Measurements from ENCODE around the gene D2HGDH. TPM values are rescaled to one million over a fixed set of nuclear protein-coding genes. Genes with fewer than 3 reads are reported as not detected.

The D2HGDH gene
- total and polyA plus RNA-seq, 3 experiments from 2014 or later: 5.7 to 23.4 (median 22.9) TPM

GRCh38 chr2:241751776-241752175 lies 17.3 kb downstream of the D2HGDH start:
- CTCF ChIA-PET: no interaction called here

GRCh38 chr2:241752253-241752652 lies 17.8 kb downstream of the D2HGDH start:
- no peak overlapping the region for H3K4me3 ChIP-seq (ENCODE audit: low read length)
- CTCF ChIA-PET: no interaction called here
- no peaks in the 10 kb centered on the region for H3K27me3 ChIP-seq (ENCODE audit: insufficient read depth, low read length, poor library complexity, severe bottlenecking)
- H3K4me3 Mint-ChIP-seq: no peak overlapping the region
- no peaks in the 10 kb centered on the region for H3K9me3 Mint-ChIP-seq
- DNase-seq: no peak
- H3K36me3 ChIP-seq (ENCODE audit: insufficient read depth, low read length): no peaks in the 10 kb centered on the region
- H3K27ac ChIP-seq (ENCODE audit: low read depth, low read length): no peak overlapping the region
- H3K27me3 Mint-ChIP-seq: no peaks in the 10 kb centered on the region
- H3K36me3 Mint-ChIP-seq: peaks cover under 1 to 64% (median 7%) of the 10 kb centered on the region in 3 donors
- no peak overlapping the region for H3K27ac Mint-ChIP-seq
- POLR2A ChIA-PET: interaction anchor here (0.6 kb wide), 1 partner anchor 18 kb away, joined by 3 read pairs; no protein-coding TSS in a partner anchor
- H3K4me1 ChIP-seq (ENCODE audit: insufficient read depth, low read length): no peaks in the 10 kb centered on the region
- H3K4me1 Mint-ChIP-seq: peaks cover 0 to 1% (median under 1%) of the 10 kb centered on the region in 3 donors
- no peaks in the 10 kb centered on the region for H3K9me3 ChIP-seq (ENCODE audit: low read length)

More at GRCh38 chr2:241751776-241752175, 17.3 kb downstream of the D2HGDH start:
- DNase-seq: no peak
- H3K4me3 Mint-ChIP-seq: no peak overlapping the region
- no peak overlapping the region for H3K4me3 ChIP-seq (ENCODE audit: low read length)
- H3K9me3 Mint-ChIP-seq: no peaks in the 10 kb centered on the region
- H3K27ac Mint-ChIP-seq: no peak overlapping the region
- peaks cover 4 to 63% (median 7%) of the 10 kb centered on the region in 3 donors for H3K36me3 Mint-ChIP-seq
- no peaks in the 10 kb centered on the region for H3K4me1 ChIP-seq (ENCODE audit: insufficient read depth, low read length)
- H3K36me3 ChIP-seq (ENCODE audit: insufficient read depth, low read length): no peaks in the 10 kb centered on the region
- POLR2A ChIA-PET: interaction anchor here (0.6 kb wide), 1 partner anchor 18 kb away, joined by 3 read pairs; no protein-coding TSS in a partner anchor
- H3K9me3 ChIP-seq (ENCODE audit: low read length): no peaks in the 10 kb centered on the region
- H3K27ac ChIP-seq (ENCODE audit: low read depth, low read length): no peak overlapping the region
- H3K27me3 ChIP-seq (ENCODE audit: insufficient read depth, low read length, poor library complexity, severe bottlenecking): no peaks in the 10 kb centered on the region
- H3K4me1 Mint-ChIP-seq: peaks cover 0 to 4% (median 4%) of the 10 kb centered on the region in 3 donors
- no peaks in the 10 kb centered on the region for H3K27me3 Mint-ChIP-seq

DNA sequence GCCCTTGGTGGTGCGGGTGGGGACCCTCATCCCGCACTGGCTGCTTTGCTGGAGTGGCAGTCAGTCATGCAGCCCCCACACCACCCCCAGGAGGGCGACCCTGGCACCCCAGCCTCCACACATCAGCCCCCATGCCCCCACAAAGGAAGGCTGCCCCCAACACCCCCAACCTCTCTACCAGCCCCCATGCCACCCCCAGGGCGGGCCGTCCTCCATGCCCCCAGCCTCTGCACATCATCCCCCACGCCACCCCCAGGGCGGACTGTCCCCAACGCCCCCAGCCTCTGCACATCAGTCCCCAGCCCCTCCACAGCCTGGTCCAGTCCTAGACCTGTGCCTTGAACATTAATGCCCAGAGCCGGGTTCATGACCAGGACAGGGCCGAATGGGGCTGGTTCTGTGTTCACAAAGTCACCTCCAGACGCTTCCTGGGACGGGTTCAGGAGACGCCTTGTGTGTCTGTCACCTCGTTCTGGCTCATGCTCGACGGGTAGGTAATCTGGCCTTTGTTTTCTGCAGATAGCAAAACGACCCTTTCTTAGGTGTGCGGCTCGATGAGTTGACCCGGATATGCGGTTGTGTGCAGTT lies 18.4 kb downstream of the D2HGDH start:
- no peaks in the 10 kb centered on the region for H3K36me3 ChIP-seq (ENCODE audit: insufficient read depth, low read length)
- peaks cover 0 to 64% (median 6%) of the 10 kb centered on the region in 3 donors for H3K36me3 Mint-ChIP-seq
- ChIA-PET CTCF (no interaction called here), POLR2A (interaction anchor here (0.6 kb wide), 1 partner anchor 19 kb away, joined by 3 read pairs; no protein-coding TSS in a partner anchor)
- H3K4me1 ChIP-seq (ENCODE audit: insufficient read depth, low read length): no peaks in the 10 kb centered on the region
- H3K9me3 Mint-ChIP-seq: no peaks in the 10 kb centered on the region
- no peaks in the 10 kb centered on the region for H3K27me3 ChIP-seq (ENCODE audit: insufficient read depth, low read length, poor library complexity, severe bottlenecking)
- H3K4me3 ChIP-seq (ENCODE audit: low read length): no peak overlapping the region
- no peak for DNase-seq
- no peaks in the 10 kb centered on the region for H3K9me3 ChIP-seq (ENCODE audit: low read length)
- no peak overlapping the region for H3K27ac ChIP-seq (ENCODE audit: low read depth, low read length)
- H3K27me3 Mint-ChIP-seq: no peaks in the 10 kb centered on the region
- H3K27ac Mint-ChIP-seq: no peak overlapping the region
- H3K4me3 Mint-ChIP-seq: no peak overlapping the region
- no peaks in the 10 kb centered on the region for H3K4me1 Mint-ChIP-seq

- H3K4me1 ChIP-seq (ENCODE audit: insufficient read depth, low read length): no peaks in the 10 kb centered on the region
- Mint-ChIP-seq H3K4me3 (no peak overlapping the region), H3K9me3 (no peaks in the 10 kb centered on the region), H3K27ac (peak overlapping the region in 1 of 8 donors; percentile 38), H3K27me3 (no peaks in the 10 kb centered on the region), H3K36me3 (peaks cover 0 to 65% (median 6%) of the 10 kb centered on the region in 3 donors), H3K4me1 (no peaks in the 10 kb centered on the region)
- no peaks in the 10 kb centered on the region for H3K9me3 ChIP-seq (ENCODE audit: low read length)
- no peaks in the 10 kb centered on the region for H3K36me3 ChIP-seq (ENCODE audit: insufficient read depth, low read length)
- CTCF ChIA-PET: no interaction called here
- DNase-seq: no peak
- no peaks in the 10 kb centered on the region for H3K27me3 ChIP-seq (ENCODE audit: insufficient read depth, low read length, poor library complexity, severe bottlenecking)
- POLR2A ChIA-PET: no interaction called here
- H3K4me3 ChIP-seq (ENCODE audit: low read length): no peak overlapping the region
- H3K27ac ChIP-seq (ENCODE audit: low read depth, low read length): no peak overlapping the region
Observed at GRCh38 chr2:241753493-241753892, 19.1 kb downstream of the D2HGDH start.

DNA sequence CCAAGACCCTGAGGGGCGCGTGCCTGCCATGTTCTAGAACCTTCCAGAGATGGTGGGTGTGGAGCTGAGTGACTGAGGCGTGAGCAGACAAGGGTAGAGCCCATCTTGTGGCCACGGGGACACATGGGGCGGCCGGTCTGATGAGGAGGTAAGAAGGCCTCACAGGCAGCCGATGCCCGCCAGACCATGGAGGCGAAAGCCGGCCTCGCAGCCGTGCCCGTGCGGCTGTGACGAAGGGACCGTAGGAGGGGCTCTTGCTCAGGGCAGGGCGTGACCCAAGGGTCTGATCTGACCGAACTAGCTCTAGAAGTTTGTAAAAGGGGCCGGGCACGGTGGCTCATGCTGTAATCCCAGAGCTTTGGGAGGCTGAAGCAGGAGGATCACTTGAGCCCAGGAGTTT lies 19.6 kb downstream of the D2HGDH start:
- Mint-ChIP-seq H3K27ac (peak overlapping the region in 1 of 8 donors; percentile 54), H3K27me3 (no peaks in the 10 kb centered on the region), H3K4me3 (no peak overlapping the region), H3K9me3 (no peaks in the 10 kb centered on the region), H3K36me3 (peaks cover 3 to 64% (median 6%) of the 10 kb centered on the region in 3 donors), H3K4me1 (peaks cover 0 to 2% (median 0%) of the 10 kb centered on the region in 3 donors)
- no peaks in the 10 kb centered on the region for H3K4me1 ChIP-seq (ENCODE audit: insufficient read depth, low read length)
- no peak overlapping the region for H3K4me3 ChIP-seq (ENCODE audit: low read length)
- no peaks in the 10 kb centered on the region for H3K36me3 ChIP-seq (ENCODE audit: insufficient read depth, low read length)
- no peaks in the 10 kb centered on the region for H3K27me3 ChIP-seq (ENCODE audit: insufficient read depth, low read length, poor library complexity, severe bottlenecking)
- no peaks in the 10 kb centered on the region for H3K9me3 ChIP-seq (ENCODE audit: low read length)
- H3K27ac ChIP-seq (ENCODE audit: low read depth, low read length): no peak overlapping the region
- CTCF ChIA-PET: no interaction called here
- no peak for DNase-seq
- POLR2A ChIA-PET: no interaction called here

DNA sequence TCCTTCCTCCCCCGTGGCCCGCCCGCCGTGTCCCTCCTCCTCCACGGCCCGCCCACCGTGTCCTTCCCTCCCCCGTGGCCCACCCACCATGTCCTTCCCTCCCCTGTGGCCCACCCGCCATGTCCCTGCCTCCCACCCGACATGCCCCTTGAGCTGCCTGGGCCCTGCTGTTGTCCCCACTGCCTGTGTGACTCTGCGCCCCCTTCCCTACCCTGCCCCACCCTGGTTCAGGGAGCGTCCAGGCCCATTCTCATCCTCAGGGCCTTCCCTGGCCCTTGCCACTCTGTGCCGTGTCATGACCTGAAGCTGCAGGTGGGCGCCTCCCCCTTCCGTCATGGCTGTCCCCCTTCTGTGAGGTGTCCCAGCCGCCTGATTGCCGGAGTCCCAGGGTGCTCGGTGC lies 20.7 kb downstream of the D2HGDH start:
- peaks cover 0 to 2% of the 10 kb centered on the region in 2 donors for H3K27me3 Mint-ChIP-seq
- ChIA-PET CTCF (no interaction called here), POLR2A (interaction anchor here (0.7 kb wide), 1 partner anchor 247 kb away, joined by 4 read pairs; no protein-coding TSS in a partner anchor)

DNA sequence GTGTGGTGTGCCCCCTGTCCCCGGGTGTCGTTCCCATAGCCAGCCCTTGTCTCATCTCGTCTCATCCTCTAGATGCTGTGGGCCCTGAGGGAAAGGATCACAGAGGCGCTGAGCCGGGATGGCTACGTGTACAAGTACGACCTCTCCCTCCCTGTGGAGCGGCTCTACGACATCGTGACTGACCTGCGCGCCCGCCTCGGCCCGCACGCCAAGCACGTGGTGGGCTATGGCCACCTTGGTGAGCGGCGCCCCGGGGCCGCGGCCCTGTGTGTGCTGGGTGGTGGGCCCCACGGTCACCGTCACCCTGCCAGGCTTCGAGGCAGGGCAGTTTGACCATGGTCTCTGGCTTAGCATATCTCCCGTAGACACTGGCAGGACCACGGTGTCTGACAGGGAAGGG lies 21.3 kb downstream of the D2HGDH start:
- peaks cover 11 to 62% (median 13%) of the 10 kb centered on the region in 3 donors for H3K36me3 Mint-ChIP-seq
- CTCF ChIA-PET: no interaction called here
- no peak for DNase-seq
- POLR2A ChIA-PET: no interaction called here
- Histone ChIP-seq H3K36me3 (ENCODE audit: insufficient read depth, low read length) (no peaks in the 10 kb centered on the region), H3K9me3 (ENCODE audit: low read length) (no peaks in the 10 kb centered on the region), H3K4me3 (ENCODE audit: low read length) (no peak overlapping the region), H3K27ac (ENCODE audit: low read depth, low read length) (no peak overlapping the region), H3K27me3 (ENCODE audit: insufficient read depth, low read length, poor library complexity, severe bottlenecking) (no peaks in the 10 kb centered on the region), H3K4me1 (ENCODE audit: insufficient read depth, low read length) (no peaks in the 10 kb centered on the region)
- H3K27ac Mint-ChIP-seq: peak overlapping the region in 1 of 8 donors; percentile 54
- H3K9me3 Mint-ChIP-seq: peaks cover 0 to 1% (median under 1%) of the 10 kb centered on the region in 5 donors
- H3K4me1 Mint-ChIP-seq: peaks cover 2 to 12% (median 7%) of the 10 kb centered on the region in 3 donors
- peaks cover 0 to 3% of the 10 kb centered on the region in 2 donors for H3K27me3 Mint-ChIP-seq
- no peak overlapping the region for H3K4me3 Mint-ChIP-seq

More for the DNA sequence above, 20.7 kb downstream of the D2HGDH start:
- no peaks in the 10 kb centered on the region for H3K9me3 Mint-ChIP-seq
- Histone ChIP-seq H3K4me3 (ENCODE audit: low read length) (no peak overlapping the region), H3K9me3 (ENCODE audit: low read length) (no peaks in the 10 kb centered on the region), H3K36me3 (ENCODE audit: insufficient read depth, low read length) (no peaks in the 10 kb centered on the region), H3K4me1 (ENCODE audit: insufficient read depth, low read length) (no peaks in the 10 kb centered on the region), H3K27me3 (ENCODE audit: insufficient read depth, low read length, poor library complexity, severe bottlenecking) (no peaks in the 10 kb centered on the region), H3K27ac (ENCODE audit: low read depth, low read length) (no peak overlapping the region)
- no peak overlapping the region for H3K4me3 Mint-ChIP-seq
- peaks cover 0 to 10% (median 5%) of the 10 kb centered on the region in 3 donors for H3K4me1 Mint-ChIP-seq
- H3K36me3 Mint-ChIP-seq: peaks cover 11 to 62% (median 12%) of the 10 kb centered on the region in 3 donors
- H3K27ac Mint-ChIP-seq: peak overlapping the region in 1 of 8 donors; percentile 58
- DNase-seq: no peak

DNA sequence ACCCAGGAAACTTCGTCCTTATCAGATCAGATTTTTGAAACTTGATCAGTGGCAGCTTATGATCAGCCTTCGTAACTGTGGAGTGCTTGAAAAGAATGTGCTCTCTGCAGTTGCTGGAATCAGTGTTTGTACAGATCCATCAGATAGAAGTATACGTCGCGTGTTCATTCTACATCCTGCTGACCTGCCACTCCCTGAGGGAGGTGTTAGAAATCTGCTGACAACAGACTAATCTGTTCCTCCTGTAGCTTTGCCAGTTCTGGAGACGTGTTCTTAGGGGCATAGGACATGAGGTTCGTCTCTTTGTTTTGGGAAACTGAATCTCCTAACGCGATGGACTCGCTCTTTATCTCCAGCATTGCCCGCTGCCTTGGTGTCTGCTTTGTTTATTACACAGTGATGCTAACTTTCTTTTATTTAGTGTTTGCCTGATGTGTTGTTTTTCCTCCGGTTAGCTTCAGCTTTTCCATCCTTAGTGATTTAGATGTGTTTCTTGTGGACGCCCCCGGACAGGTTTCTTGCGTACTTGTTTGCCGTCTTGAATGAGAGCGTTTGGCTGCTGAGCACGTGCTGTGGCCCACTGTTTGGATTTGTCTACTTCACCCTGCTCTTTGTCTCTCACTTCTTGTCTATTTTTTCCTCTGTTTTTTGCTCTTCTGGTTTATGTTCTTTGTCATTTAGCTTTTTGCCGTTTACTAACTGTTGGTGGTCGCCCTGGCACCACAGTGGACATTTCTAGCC lies 24.8 kb downstream of the D2HGDH start:
- Mint-ChIP-seq H3K4me1 (peaks cover 28 to 38% (median 34%) of the 10 kb centered on the region in 3 donors), H3K4me3 (peak overlapping the region in 1 of 7 donors; percentile 10), H3K36me3 (peaks cover 12 to 45% (median 17%) of the 10 kb centered on the region in 3 donors), H3K9me3 (peaks cover 0 to 3% (median 2%) of the 10 kb centered on the region in 5 donors), H3K27ac (peak overlapping the region in 7 of 8 donors; percentile 4 to 68 (median 48)), H3K27me3 (peaks cover 0 to 8% of the 10 kb centered on the region in 2 donors)
- Histone ChIP-seq H3K27ac (ENCODE audit: low read depth, low read length) (no peak overlapping the region), H3K4me3 (ENCODE audit: low read length) (no peak overlapping the region), H3K36me3 (ENCODE audit: insufficient read depth, low read length) (no peaks in the 10 kb centered on the region), H3K27me3 (ENCODE audit: insufficient read depth, low read length, poor library complexity, severe bottlenecking) (no peaks in the 10 kb centered on the region), H3K9me3 (ENCODE audit: low read length) (no peaks in the 10 kb centered on the region), H3K4me1 (ENCODE audit: insufficient read depth, low read length) (peaks cover 16% of the 10 kb centered on the region)
- CTCF ChIA-PET: no interaction called here
- DNase-seq: peak in 1 of 5 donors; percentile 37
- POLR2A ChIA-PET: interaction anchor here (0.6 to 1.4 kb wide), 2 partner anchors 85 kb away, joined by 3 to 9 read pairs; no protein-coding TSS in a partner anchor
